Loucy (cell line): Measurements from ENCODE around the gene KRTAP5-9.

ENCODE experiments used
- CTCF ChIP-seq: fragments of 200-600 bp; sonication (generic); conservative IDR thresholded peaks from 2 replicates; pipeline ENCODE4 v1.5.1; 2014; ENCODE audit warnings: mild to moderate bottlenecking, antibody characterized with exemption, low read length
- EZH2phosphoT487 ChIP-seq: fragments of 200-600 bp; IDR thresholded peaks from 2 replicates; pipeline ENCODE4 v1.6.1; 2018; ENCODE audit warnings: antibody characterized with exemption, mild to moderate bottlenecking, moderate library complexity, borderline replicate concordance

DNA sequence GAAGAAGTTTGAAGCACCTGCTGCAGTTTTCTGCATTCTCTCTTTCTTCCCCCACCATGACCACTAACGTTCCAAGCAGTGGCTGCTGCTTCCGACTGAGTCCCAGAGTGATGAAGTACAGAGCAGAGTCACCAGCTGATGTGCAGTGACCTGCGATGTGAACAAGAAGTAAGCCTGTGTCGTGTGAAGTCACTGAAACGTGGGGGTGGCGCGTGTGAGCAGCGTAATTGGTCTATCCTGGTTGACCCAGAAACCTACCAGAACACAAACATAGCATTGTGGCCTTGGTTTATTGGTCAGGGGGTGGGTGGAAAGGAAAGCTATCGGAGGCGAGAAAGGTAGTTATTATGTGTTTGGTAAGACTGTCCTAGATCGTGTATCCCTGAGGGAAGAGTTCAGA is 17.6 kb upstream of the KRTAP5-9 start:
- TF ChIP-seq CTCF (no peak), EZH2phosphoT487 (no peak)
